ENCODE results near the gene PLD6.

The PLD6 gene

DNA sequence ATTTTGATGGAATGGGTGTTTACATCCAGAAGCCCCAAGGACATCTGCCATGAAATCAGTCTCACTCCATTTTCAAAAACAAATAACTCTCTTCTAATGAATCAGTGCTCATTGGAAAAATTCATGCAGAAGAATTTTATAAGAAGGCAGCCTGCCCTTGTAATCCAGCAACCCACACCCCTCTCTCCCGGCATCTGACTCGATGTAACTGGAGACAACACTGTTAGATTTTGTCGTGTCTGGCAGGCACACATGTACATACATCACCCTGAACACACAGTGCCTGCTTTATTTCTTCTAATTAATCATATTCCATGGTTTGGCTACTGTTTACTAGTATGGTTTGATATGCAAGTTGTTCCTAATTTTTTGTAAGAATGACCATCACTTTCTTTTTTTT is 11.9 kb upstream of the PLD6 start:
- TF ChIP-seq, protein P1, sequence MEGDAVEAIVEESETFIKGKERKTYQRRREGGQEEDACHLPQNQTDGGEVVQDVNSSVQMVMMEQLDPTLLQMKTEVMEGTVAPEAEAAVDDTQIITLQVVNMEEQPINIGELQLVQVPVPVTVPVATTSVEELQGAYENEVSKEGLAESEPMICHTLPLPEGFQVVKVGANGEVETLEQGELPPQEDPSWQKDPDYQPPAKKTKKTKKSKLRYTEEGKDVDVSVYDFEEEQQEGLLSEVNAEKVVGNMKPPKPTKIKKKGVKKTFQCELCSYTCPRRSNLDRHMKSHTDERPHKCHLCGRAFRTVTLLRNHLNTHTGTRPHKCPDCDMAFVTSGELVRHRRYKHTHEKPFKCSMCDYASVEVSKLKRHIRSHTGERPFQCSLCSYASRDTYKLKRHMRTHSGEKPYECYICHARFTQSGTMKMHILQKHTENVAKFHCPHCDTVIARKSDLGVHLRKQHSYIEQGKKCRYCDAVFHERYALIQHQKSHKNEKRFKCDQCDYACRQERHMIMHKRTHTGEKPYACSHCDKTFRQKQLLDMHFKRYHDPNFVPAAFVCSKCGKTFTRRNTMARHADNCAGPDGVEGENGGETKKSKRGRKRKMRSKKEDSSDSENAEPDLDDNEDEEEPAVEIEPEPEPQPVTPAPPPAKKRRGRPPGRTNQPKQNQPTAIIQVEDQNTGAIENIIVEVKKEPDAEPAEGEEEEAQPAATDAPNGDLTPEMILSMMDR (IDR thresholded peaks at IDR 0.05; ENCODE audit: low read depth, low read length, missing control alignments) = no peak
- in situ Hi-C loops (cut with HindIII; ENCODE audit: low sequenced_read_pairs) = no loop called here
- DNase-seq (ENCODE audit: low read depth) = no peak
- H3K4me3 ChIP-seq (ENCODE audit: low read depth, low read length) = no peak overlapping the region

- DNase-seq (ENCODE audit: low read depth) = no peak
- H3K4me3 ChIP-seq (ENCODE audit: low read depth, low read length) = no peak overlapping the region
- TF ChIP-seq, protein P1 (IDR thresholded peaks at IDR 0.05; ENCODE audit: low read depth, low read length, missing control alignments) = no peak
- in situ Hi-C loops (cut with HindIII; ENCODE audit: low sequenced_read_pairs) = no loop called here
Measured at GRCh38 chr17:17216776-17217175, 10.6 kb upstream of the PLD6 start.

DNA sequence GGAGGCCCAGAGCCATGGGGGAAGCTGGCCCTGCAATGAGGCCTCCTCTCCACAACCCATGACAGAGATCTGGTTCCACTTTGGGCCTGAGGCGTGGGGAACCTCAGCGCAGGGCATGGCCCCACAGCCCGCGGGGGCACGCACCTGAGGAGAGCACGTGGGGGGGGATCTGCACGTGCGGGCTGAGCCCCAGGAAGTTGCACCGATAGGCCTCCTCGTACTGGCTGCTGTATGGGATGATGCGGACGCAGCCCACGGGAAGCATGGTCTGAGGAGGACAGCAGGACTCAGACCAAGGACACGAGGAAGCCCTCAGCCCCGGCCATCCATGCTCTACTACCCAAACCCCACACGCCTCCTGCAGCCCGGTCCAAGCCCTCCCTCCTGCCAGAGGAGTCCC is 10.1 kb upstream of the PLD6 start:
- DNase-seq (ENCODE audit: low read depth) = no peak
- H3K4me3 ChIP-seq (ENCODE audit: low read depth, low read length) = no peak overlapping the region
- in situ Hi-C loops (cut with HindIII; ENCODE audit: low sequenced_read_pairs) = no loop called here
- TF ChIP-seq, protein P1 (IDR thresholded peaks at IDR 0.05; ENCODE audit: low read depth, low read length, missing control alignments) = no peak

DNA sequence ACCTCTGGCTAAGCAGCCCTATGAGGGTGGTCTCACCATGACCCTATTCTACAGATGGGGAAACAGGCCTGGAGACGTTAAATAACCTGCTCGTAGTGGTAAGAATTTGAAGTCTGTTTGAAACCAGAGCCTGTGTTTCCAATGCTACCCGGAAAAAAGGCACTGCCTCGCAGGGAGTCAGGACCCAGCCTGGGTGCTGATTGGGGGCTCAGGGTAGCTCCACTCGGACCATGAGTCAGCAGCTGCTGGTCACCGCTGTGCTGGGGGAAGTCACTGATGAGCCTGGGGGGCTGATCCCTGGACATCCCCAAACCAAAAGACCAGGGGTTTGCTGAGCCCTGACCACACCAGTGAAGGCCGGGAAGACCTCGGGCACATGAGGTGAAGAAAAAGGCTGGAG is 9.4 kb upstream of the PLD6 start:
- TF ChIP-seq, protein P1 (IDR thresholded peaks at IDR 0.05; ENCODE audit: low read depth, low read length, missing control alignments) = no peak
- H3K4me3 ChIP-seq (ENCODE audit: low read depth, low read length) = no peak overlapping the region
- DNase-seq (ENCODE audit: low read depth) = no peak
- in situ Hi-C loops (cut with HindIII; ENCODE audit: low sequenced_read_pairs) = no loop called here

- TF ChIP-seq, protein P1 (IDR thresholded peaks at IDR 0.05; ENCODE audit: low read depth, low read length, missing control alignments) = no peak
- in situ Hi-C loops (cut with HindIII; ENCODE audit: low sequenced_read_pairs) = no loop called here
- H3K4me3 ChIP-seq (ENCODE audit: low read depth, low read length) = no peak overlapping the region
- no peak for DNase-seq (ENCODE audit: low read depth)
Measured at GRCh38 chr17:17214646-17215436, 8.7 kb upstream of the PLD6 start.

DNA sequence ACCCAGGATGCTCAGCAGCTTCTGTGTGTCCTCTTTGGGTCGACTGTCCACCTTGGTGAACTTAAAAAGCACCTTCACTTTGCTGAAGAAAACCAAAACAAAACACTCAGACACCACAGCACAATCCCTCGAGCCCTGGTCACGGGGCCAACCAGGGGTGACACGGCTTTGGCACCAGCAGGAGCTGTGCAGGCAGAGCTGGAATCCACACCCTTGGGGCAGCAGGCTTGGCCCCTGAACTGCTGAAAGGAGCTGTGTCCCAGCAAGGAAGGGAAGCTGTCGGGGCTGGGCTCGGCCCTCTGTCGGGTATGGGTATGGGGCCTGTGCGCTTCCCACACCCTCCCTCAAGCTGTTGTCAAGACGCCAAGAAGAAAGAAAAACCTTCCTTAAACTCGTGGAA is 7.6 kb upstream of the PLD6 start:
- H3K4me3 ChIP-seq (ENCODE audit: low read depth, low read length) = no peak overlapping the region
- TF ChIP-seq, protein P1 (IDR thresholded peaks at IDR 0.05; ENCODE audit: low read depth, low read length, missing control alignments) = no peak
- in situ Hi-C loops (cut with HindIII; ENCODE audit: low sequenced_read_pairs) = no loop called here
- DNase-seq (ENCODE audit: low read depth) = no peak

Data from astrocyte of the cerebellum (primary cell).